Measurements from ENCODE around the gene KDSR.

Gene KDSR

DNA sequence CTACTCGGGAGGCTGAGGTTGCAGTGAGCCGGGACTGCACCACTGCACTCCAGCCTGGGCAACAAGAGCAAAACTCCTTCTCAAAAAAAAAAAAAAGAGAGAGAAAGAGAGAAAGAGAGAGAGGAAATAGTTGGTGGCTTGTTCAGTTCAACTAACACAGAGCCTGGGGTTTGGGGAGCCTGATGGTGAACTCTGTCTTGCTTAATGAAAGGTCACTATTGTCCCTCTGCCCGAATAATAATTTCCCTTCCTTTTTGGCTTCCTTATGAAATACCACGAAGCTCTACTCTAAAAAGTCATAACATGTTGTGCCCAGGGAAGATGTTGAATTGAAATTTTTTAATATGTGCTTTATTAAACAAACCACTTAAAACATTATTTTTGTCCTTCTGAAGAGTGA, 64.8 kb downstream of the KDSR start:
- no peak for DNase-seq

DNA sequence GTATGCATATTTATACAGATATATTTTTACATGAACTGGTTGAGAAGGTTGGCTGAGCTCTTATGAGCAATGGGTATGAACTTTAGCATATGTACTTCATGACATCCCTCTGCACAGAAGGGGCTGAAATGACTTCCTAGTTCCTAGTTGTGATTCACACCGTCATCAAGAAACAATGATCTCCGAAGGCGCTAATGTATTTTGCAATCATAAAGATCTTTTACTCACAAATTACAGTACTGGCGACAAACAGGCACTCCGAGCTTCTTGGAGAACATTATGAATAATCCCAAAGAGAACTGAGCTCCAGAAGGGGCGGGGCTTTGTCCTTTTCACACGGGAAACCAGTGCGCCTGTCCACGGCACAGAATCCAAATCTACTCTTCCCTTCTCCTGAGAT, 65.6 kb downstream of the KDSR start:
- no peak for DNase-seq

DNA sequence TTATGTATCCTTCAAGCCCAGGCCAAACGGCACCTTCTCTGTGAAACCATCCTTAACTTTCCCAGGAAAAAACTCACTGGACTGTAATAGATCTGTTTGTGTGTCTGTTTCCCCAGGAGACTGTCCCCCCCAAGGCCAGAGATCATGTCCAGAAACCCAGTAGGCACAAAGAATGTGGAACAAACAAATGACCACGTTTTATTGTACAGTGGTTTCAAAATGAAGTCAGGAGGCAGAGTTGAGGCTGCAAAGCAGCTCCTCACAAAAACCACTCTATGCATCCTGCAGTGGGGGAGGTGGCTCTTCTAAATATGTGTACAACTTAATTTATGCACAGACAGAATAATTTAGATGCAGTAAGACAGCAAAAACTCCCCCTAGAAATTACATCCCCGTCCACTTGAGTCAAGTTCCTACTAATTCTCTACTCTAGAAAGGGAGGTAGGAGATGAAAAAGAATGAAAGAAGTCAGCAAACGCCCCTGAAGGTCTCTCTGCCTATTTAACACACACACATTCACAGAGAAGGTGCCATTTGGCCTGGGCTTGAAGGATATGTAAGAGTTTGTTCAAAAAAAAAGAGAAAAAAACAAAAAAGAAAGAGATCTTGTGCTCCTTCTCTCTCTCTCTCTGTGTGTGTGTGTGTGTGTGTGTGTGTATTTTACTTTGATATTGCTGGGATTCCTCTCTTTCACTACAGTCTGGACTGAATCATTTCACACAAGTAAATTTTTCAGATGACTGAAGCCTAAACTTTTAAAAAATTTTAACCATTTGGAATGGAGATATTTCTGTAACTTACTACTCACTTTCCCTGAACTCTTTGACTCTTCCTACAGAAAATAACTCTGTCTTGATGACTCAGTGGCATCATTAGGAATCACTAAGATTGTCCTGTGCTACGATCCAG, 66.9 kb downstream of the KDSR start:
- peak; percentile 55 for DNase-seq

DNA sequence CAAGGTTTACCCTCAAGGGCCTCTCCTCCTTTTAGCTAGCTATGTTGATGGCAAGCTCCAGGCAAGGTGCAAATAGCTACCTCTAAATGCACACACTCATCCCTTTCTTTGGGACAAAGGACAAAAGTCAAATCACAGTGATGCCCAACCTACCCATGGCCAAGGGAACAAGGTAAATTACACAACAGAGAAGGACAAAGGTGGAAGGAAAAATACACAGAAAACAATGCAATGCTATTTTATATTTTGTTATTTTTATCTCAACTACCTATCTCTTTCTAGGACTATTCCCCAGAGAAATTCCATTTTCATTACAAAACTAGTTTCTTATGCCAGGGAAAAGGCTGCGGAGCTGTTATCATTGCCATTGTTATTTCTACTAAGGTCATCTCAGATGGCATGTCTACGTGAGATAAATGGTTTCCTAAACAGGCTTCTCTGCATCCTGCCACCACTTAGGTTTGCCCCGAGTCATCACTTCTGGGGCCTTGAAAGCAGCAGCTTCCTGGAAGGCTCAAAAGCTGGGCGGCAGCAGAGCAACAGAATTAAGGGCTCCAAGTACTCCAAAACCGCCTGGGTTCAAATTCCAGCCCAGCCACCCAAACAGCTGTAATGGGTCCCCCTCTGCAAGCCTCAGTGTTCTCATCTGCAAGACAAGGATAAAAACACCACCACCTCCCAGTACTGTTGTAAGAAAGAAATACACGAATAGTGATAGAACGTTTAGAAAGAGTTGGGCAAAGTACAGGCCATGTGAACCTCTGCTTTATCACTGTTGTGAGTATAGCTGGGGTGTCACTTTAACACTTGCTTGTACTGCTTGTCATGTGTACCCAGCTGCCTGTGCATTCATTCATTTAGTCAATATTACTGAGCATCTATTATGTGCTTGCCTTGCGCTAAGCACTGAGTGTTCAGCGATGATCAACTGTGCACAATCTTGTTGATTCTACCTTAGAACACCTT, 68.3 kb downstream of the KDSR start:
- DNase-seq, result peak; percentile 41

DNA sequence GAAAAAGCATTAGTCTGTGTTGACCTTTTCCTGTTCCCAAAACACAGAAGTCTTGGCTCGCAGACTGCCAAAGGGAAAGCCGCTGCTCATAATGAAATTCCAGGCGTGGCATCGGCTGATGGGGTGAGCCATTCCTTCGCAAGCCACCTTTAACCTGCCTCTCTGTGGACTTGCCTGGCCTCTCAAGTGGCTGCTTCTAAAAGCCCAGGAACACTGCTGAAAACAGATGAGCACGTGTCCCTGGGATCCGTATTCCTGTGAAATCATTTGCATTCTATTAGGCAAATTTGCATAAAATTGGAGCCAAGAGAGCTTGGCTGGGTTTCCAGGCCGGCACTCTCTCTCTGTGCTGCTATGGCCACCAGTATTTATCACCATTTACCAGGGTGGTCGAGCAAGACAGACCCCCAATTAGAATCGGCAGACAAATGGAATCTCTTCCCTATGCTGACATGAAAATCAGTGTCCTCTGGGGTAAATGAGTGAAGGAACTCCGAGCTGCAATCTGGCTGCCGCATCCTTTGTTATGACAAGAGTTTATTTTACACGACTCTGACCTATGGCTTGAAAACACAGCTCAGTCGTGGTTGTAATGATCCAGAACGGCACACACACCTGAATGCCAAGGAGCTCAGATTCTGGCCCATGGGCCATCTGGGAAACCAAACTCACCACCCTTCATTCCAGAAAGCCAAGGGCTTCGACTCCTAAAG, 69.2 kb downstream of the KDSR start:
- DNase-seq, result peak; percentile 14

DNA sequence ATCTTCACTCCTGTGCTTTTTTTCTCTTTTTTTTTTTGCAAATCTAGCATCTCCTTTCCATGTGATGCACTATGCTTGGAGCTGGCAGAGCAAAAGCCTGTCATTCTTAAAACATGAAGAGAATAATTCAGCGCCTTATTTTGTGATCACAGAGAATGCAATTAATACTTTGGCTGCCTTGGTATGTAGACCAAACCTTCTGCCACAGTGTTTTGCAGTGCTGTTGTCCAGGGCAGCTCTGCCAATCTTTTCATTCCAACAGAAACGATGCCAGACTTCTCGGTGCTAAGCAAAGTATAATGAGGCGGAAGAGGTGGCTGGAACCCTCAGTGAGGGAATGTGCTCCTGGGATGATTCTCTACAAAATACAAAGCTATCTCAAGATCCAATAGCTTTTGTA, 73.1 kb downstream of the KDSR start:
- DNase-seq, result no peak

DNA sequence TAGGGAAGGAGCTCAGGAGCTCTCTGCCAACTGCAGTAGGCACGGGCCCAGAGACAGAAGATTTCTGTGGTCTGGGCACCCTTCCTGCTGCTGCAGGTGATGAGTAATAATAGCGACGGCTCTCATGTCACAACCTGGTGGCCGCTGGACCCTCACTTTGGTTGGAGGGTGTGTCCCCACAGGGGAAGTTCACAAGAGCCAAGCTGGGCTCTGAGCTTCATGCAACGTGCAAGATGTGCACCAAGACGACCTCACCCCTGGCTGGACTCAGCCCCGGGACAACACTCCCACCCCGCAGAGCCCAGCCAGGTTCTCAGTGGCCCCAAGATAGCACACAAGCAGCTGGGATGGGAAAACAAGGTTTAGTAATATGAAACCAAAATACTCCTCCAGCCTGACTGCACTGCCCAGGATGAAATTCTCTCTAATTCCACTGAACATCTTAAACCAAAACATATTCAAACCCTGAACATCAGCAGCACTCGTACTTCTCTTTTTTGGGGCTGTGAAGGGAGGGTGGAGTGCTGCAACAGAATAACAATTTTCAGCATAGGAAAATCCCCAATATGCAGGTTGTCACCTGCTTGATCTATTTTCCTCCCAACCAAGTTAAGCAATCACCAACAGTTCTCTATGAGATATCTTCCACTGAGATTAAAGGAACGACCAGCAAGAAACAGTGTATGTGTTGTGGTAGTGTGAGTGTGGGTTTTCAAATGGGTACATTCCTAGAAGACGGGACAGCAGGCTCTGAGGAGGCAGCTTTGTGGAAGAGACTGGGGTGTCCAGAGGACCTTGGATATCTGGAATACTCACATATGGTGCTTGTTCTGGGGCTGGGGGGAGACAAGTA, 73.9 kb downstream of the KDSR start:
- DNase-seq, result peak; percentile 49

DNA sequence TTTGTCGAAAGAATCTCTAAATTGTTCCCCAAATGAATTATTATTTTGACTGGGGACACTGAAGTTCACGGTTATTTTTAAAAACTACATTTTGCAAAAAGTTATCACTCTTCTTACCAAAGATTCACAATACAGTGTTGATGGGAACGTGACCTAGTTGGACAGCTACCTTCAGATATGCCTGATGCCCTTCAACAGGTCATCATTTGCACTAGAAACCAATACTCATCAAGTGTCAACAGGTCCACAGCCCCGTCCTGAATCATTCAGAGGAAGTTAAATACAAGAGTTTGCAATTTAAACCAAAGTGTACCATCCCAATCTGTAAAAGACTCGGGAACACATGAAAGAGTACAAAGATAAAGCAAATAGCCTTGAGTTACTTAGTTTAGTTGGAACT, 75.7 kb downstream of the KDSR start:
- DNase-seq, result peak; percentile 22

DNA sequence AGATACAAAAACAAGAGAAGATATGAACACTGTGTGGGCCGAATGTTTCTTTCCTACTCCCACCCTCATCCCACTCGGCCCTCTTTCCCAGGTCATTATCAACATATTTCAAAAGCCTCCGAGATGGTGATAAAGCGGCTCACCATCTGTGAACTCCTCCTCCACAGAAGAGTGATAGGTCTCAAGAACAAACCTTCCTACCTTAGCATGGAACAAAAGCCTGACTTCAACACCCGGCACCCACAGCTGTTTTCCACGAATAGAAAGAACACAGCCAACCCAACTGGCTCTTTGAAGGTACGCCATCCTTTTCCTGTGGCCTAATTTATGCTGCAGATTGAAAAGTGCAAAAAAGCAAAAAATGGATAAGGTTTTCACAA, 76.2 kb downstream of the KDSR start:
- peak; percentile 39 for DNase-seq

DNA sequence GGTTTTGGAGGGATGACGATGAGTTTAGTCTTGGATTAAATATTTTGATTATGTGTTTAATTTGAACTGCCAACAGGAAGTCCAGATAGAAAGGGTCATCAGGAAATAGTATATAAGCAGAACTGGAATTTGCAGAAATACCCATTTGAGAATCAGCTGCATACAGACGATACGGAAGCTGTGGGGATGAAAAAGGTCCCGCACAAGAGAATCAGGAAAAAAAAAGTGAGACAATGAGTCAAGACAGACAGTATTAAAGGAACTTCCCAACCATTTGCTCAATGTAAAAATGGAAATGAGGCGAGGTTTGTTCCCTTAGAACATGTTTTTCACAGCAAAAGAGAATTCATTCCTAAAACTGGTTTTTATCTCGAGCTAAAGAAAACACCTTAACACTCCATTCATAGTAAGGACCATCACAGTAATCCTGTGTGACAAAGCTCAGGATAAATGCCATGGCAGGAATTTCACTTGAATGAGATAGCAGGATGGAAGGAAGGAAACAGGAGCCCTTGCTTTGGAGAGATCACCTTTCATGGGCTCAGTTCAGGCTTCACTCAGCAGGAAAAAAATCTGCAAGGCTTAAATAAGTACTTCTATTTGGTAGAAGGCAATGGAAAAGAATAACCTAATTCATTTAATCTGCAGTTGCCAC, 76.7 kb downstream of the KDSR start:
- no peak for DNase-seq

DNA sequence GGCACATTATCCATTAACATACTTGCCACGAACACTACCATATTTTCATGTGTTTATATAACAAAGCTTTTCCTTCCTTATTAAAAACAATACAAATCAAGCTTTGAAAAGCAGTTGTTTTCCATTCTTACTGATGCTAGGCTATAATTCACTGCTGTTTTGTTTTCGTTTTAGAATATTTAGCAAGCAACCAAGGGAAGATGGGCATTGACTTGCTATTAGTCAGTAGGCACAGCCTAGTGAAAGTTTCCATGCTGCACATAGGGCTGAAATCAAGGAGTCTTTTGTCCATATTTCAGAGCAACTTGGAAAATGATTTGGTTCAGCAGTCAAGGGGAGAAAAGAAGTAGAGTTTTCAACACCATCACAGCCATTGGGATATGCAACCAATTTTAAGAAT, 78.7 kb downstream of the KDSR start:
- DNase-seq, result no peak

DNA sequence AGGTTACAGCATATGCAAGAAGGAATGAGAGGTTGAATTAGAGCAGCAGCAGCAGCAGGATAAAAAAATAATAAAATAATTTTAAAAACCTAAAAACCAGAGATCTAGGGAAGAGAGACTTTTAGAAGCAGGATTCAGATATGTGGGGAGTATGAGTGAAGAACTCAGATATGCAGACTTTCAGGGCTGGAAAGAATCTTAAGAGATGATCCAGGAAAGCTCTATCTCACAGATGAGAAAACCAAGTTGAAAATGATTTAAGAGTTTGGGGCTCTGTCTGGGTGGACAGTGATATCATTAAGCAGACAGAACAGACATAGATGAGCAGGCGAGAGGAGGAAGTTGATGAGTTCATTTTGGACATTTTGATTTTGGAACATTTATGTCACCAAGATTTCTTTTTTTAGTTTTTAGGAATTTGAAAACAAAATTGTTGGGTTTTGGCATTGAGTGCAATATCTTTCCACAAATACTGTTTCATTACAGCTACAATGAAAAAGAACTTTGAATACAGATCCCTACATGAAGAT, 79.2 kb downstream of the KDSR start:
- no peak for DNase-seq

DNA sequence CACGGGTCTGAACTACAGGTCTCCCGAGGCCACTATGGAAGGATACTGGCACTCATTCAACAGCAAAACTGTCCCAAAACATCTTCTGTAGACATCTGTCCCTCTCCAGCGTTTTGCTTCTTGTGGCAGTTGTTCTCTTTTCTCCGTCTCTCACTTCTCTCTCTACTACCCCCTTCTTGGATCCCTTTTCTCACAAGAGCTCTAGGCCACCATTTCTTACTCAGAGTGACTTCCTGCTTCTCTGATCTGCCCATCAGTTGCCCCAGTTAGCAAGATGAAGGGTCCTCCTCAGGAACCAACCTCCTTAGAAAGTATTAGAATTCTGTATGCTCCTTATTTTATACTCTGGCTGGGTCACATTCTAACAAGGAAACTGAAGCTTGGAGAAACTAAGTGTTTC, 80.1 kb downstream of the KDSR start:
- DNase-seq, result no peak

DNA sequence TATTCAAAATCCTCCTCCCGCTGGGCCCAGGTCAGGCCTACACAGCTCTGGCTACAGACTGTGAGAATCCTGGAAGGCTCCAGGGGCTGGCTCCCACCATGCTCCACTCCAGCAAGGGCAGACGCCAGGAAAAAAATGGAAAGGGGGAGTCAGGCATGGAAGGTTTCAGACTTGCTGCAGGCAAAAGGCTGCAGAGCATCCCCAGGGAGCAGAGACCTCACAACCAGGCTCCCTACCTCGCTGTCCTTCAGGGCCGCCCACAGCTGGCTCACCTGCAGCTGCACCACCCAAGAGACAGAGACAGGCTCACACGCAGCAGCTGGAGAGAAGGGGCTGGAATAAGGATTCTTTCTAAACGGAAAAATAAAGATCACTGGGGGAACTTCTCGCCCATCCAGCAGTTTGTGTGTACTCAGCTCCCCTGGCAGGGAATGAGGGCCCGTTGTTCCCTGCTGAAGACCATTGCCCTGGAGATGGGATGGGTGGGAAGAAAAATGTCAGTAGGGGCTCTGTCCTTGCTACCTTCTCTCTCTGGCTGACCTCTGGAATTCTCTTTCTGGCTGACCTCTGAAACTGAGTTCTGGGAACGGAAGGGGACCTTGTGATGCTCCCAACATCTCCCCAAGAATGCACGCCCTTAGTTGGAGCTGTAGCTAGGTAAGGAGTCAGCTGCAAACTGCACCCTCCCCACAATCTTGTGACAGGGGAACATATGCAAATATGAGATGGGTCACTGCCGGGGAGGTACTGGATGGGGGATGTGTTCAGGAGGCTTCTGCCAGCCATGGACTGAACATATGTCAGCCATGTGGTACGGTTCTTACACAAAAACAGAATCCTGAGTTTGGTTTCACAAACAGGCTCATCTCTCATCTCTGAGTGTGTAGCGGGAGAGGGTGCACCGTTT, 81.9 kb downstream of the KDSR start:
- DNase-seq, result no peak

DNA sequence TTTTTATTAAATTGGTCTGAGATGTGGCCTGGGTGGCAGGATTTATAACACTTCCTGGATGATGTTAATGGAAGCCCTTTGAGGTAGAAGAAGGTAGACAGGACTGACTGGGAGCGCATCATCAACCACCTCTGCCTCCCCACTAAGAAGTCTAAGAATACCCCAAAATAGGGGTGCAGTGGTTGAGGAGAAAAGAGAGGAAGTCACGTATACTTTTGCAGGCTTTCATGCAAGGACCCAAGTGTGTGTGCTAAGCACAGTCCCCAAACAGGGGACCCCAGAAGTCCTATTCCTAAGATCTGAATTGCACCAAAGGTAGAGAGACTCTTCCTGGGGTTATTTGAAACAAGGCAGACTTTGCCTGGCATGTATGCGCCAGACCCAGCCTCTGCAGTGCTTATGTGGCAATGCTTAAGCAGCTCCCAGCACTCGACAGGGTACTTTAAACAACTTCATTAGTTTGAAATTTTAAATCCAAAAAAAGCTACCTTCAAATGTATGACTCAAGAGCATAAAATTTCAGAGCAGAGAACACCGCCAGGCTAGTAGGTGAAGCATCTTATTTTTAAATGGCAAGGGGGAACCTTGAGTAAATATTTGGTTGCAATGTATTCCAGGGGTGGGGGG, 82.7 kb downstream of the KDSR start:
- no peak for DNase-seq

DNA sequence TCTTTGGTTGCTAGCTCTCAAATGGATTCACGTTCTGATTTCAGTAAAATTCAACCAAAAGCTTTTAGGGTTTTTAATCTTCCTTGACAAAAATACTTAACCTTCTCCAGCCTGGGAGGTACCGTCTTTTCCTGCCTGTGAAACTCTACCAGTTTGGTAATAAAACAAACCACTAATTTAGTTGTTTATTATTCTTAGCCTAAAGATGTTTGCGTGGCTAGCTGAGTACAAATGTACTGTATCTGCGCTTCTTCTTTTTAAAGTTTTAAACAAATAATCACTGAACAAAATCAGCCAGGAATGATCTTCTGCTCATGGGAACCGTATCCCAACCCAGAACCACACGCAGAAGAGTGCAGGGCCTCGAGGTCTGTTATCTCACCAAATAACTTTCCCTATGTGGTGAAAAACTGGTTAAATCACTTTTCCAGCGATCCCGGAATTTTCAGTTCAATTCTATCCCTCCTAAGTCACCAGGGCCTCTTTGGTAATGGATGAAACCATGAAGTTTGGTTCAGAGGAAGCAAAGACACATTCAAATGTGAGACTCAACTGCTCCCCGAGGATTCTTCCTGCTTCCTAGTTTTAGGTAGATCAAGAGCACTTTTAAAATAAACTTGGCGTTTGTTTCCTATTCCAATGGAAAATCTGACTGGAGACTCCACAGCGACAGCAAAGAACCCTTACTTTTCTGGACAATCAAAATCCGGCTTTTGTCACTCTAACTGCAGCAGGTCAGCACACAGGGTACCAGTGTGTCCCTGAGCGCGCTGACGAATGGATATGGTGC, 83.5 kb downstream of the KDSR start:
- no peak for DNase-seq

DNA sequence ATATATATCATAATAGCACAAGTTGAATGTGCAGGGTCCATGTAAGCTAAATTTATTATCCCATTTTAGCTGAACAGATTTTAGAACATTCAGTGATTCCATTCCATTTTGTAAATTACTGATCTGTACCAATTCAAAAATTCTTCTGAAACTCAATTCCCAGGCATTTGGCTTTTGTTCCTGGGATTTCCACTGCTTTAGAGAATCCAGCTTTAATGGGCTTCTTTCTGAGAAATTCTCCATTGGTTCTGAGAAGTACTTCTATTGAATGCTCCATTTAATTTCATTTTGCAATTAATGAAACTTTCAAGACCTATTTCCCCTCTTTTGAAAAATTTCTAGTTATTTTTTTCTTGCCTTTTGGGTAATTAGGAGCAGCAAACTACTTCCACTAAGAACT, 84.2 kb downstream of the KDSR start:
- DNase-seq, result no peak

Measured in stimulated activated CD8-positive, alpha-beta memory T cell treated with anti-CD3 and anti-CD28 coated beads, Interleukin-4, amount 100 ng/mL, for 48 hours (primary cell).